ENCODE measurements around the gene HVCN1.

The HVCN1 gene

GRCh38 chr12:110615171-110615570 lies 73.7 kb downstream of the HVCN1 start:
- Histone ChIP-seq H3K9me2 (replicated peaks; ENCODE audit: low read depth, low read length) (no peaks in the 10 kb centered on the region), H3K9me3 (ENCODE audit: insufficient read depth, low read depth, low read length) (no peaks in the 10 kb centered on the region), H3K9ac (ENCODE audit: low read depth, low read length, poor library complexity, severe bottlenecking) (no peak overlapping the region), H3K4me3 (ENCODE audit: low read length, poor library complexity, severe bottlenecking) (no peak overlapping the region), H3F3A (ENCODE audit: low read depth) (no peaks in the 10 kb centered on the region), H3K79me2 (ENCODE audit: insufficient read depth, low read length) (no peaks in the 10 kb centered on the region), H3K36me3 (ENCODE audit: insufficient read depth, low read length) (no peaks in the 10 kb centered on the region), H3K4me1 (ENCODE audit: insufficient read depth, low read length, poor library complexity, severe bottlenecking) (peaks cover 5% of the 10 kb centered on the region), H4K20me1 (ENCODE audit: insufficient read depth, low read length, poor library complexity, severe bottlenecking) (no peaks in the 10 kb centered on the region), H2AFZ (ENCODE audit: low read length) (no peak overlapping the region), H3K4me2 (ENCODE audit: low read depth, low read length, poor library complexity, severe bottlenecking) (no peak overlapping the region), H3K27me3 (ENCODE audit: insufficient read depth, low read length, poor library complexity, severe bottlenecking) (no peaks in the 10 kb centered on the region)
- TF ChIP-seq CTCF (conservative IDR thresholded peaks at IDR 0.05; ENCODE audit: low read length) (no peak), EZH2phosphoT487 (IDR thresholded peaks at IDR 0.05; ENCODE audit: borderline replicate concordance) (no peak)

- Histone ChIP-seq H3K79me2 (ENCODE audit: insufficient read depth, low read length) (no peaks in the 10 kb centered on the region), H3K4me1 (ENCODE audit: insufficient read depth, low read length, poor library complexity, severe bottlenecking) (peaks cover 5% of the 10 kb centered on the region), H3K9me3 (ENCODE audit: insufficient read depth, low read depth, low read length) (no peaks in the 10 kb centered on the region), H3K4me3 (ENCODE audit: low read length, poor library complexity, severe bottlenecking) (peak within 1 kb of the TSS; percentile 91), H3K27me3 (ENCODE audit: insufficient read depth, low read length, poor library complexity, severe bottlenecking) (no peaks in the 10 kb centered on the region), H3K4me2 (ENCODE audit: low read depth, low read length, poor library complexity, severe bottlenecking) (peak within 1 kb of the TSS; percentile 100), H4K20me1 (ENCODE audit: insufficient read depth, low read length, poor library complexity, severe bottlenecking) (no peaks in the 10 kb centered on the region), H3K9ac (ENCODE audit: low read depth, low read length, poor library complexity, severe bottlenecking) (peak within 1 kb of the TSS; percentile 73), H3K36me3 (ENCODE audit: insufficient read depth, low read length) (no peaks in the 10 kb centered on the region), H3K9me2 (replicated peaks; ENCODE audit: low read depth, low read length) (no peaks in the 10 kb centered on the region), H3F3A (ENCODE audit: low read depth) (no peaks in the 10 kb centered on the region), H2AFZ (ENCODE audit: low read length) (peak within 1 kb of the TSS; percentile 100)
- TF ChIP-seq EZH2phosphoT487 (IDR thresholded peaks at IDR 0.05; ENCODE audit: borderline replicate concordance) = no peak
- TF ChIP-seq CTCF (conservative IDR thresholded peaks at IDR 0.05; ENCODE audit: low read length) = no peak
These were observed 74.9 kb downstream of the HVCN1 start, which contains the start of gene TCTN1 for GRCh38 chr12:110613771-110614684. Gene TCTN1 (plus strand): TSS chr12:110614129. CDS start chr12:110614183, 54 bp downstream.

DNA sequence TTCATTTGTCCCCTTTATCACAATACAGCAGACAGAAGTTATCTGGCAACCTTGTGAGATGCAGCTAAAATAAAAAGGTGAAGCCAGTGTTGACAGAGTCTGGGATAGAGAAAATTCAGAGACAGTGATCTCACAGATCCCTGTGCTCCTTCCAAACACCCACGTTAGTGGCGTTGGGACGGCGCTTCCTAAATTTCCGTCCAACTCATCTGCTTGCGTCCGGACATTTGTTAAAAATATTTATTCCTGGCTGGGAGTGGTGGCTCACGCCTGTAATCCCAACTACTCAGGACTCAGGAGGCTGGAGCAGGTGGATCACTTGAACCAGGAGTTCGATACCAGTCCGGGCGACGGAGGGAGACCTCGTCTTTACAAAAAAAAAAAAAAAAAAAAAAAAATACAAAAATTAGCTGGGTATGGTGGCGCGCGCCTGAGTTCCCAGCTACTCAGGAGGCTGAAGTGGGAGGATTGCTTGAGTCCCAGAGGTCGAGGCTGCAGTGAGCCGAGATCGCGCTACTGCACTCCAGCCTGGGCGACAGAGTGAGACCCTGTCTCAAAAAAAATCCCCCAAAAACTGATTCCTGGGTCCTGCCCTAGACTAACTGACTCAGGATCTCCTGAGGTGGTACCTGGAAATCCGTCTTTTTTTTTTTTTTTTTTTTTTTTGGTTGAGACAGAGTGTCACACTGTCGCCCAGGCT lies 75.7 kb downstream of the HVCN1 start:
- H3K79me2 ChIP-seq (ENCODE audit: insufficient read depth, low read length) = no peaks in the 10 kb centered on the region
- no peaks in the 10 kb centered on the region for H3F3A ChIP-seq (ENCODE audit: low read depth)
- H3K4me3 ChIP-seq (ENCODE audit: low read length, poor library complexity, severe bottlenecking) = peak overlapping the region; percentile 91
- H3K9ac ChIP-seq (ENCODE audit: low read depth, low read length, poor library complexity, severe bottlenecking) = peak overlapping the region; percentile 73
- no peaks in the 10 kb centered on the region for H3K9me3 ChIP-seq (ENCODE audit: insufficient read depth, low read depth, low read length)
- TF ChIP-seq EZH2phosphoT487 (IDR thresholded peaks at IDR 0.05; ENCODE audit: borderline replicate concordance) (no peak), CTCF (conservative IDR thresholded peaks at IDR 0.05; ENCODE audit: low read length) (no peak)
- no peaks in the 10 kb centered on the region for H3K36me3 ChIP-seq (ENCODE audit: insufficient read depth, low read length)
- peaks cover 5% of the 10 kb centered on the region for H3K4me1 ChIP-seq (ENCODE audit: insufficient read depth, low read length, poor library complexity, severe bottlenecking)
- no peaks in the 10 kb centered on the region for H3K9me2 ChIP-seq (replicated peaks; ENCODE audit: low read depth, low read length)
- no peaks in the 10 kb centered on the region for H3K27me3 ChIP-seq (ENCODE audit: insufficient read depth, low read length, poor library complexity, severe bottlenecking)
- H2AFZ ChIP-seq (ENCODE audit: low read length) = peak overlapping the region; percentile 100
- peak overlapping the region; percentile 100 for H3K4me2 ChIP-seq (ENCODE audit: low read depth, low read length, poor library complexity, severe bottlenecking)
- no peaks in the 10 kb centered on the region for H4K20me1 ChIP-seq (ENCODE audit: insufficient read depth, low read length, poor library complexity, severe bottlenecking)
